HG02678 (cell line): ENCODE results near the gene TP53INP2.
A peak's percentile ranks its signal among the peaks of the same experiment; 100 is the strongest.
"Not testable (repeated sequence)": the region's sequence is repeated elsewhere in the genome, so short reads cannot be mapped to it uniquely, and the experiment has no call there.

Source experiments
- ATAC-seq: cut with Tn5 transposase; IDR thresholded peaks from one replicate; pipeline ENCODE4 v1.9.1; 2021; ENCODE audit warnings: mild to moderate bottlenecking, moderate library complexity; ENCODE audit not compliant: unreplicated experiment

The TP53INP2 gene

GRCh38 chr20:34704177-34705007 is at the start of gene TP53INP2:
Gene TP53INP2 (plus strand): TSS chr20:34704344. CDS start chr20:34708740, 4,396 bp downstream.
- peak; percentile 68 for ATAC-seq

- not testable (repeated sequence) for ATAC-seq
Observed at GRCh38 chr20:34658654-34659053, 45.5 kb upstream of the TP53INP2 start.

GRCh38 chr20:34661811-34662210 is 42.3 kb upstream of the TP53INP2 start:
- ATAC-seq: not testable (repeated sequence)

GRCh38 chr20:34663213-34663943 is 40.8 kb upstream of the TP53INP2 start:
- ATAC-seq: no peak

- ATAC-seq: not testable (repeated sequence)
Observed at GRCh38 chr20:34664751-34665150, 39.4 kb upstream of the TP53INP2 start.

GRCh38 chr20:34669094-34669493 is 35.0 kb upstream of the TP53INP2 start:
- ATAC-seq: no peak

- no peak for ATAC-seq
Observed at GRCh38 chr20:34673412-34673811, 30.7 kb upstream of the TP53INP2 start.

GRCh38 chr20:34675561-34675960 is 28.6 kb upstream of the TP53INP2 start:
- no peak for ATAC-seq

- no peak for ATAC-seq
Observed at GRCh38 chr20:34675993-34676641, 28.0 kb upstream of the TP53INP2 start.

GRCh38 chr20:34676642-34677373 is 27.3 kb upstream of the TP53INP2 start, which contains the start of gene PIGU:
Gene PIGU (minus strand): TSS chr20:34677092. CDS start chr20:34677085, 7 bp downstream.
- ATAC-seq: peak; percentile 97

- ATAC-seq: no peak
Observed at GRCh38 chr20:34680586-34681175, 23.5 kb upstream of the TP53INP2 start.

GRCh38 chr20:34683667-34684066 is 20.5 kb upstream of the TP53INP2 start:
- no peak for ATAC-seq

- ATAC-seq: no peak
Observed at GRCh38 chr20:34689486-34689885, 14.7 kb upstream of the TP53INP2 start.

- no peak for ATAC-seq
Observed at GRCh38 chr20:34691838-34692237, 12.3 kb upstream of the TP53INP2 start.

- ATAC-seq: no peak
Observed at GRCh38 chr20:34693414-34693813, 10.7 kb upstream of the TP53INP2 start.

GRCh38 chr20:34701405-34702085 is 2.6 kb upstream of the TP53INP2 start:
- no peak for ATAC-seq

- no peak for ATAC-seq
Observed at GRCh38 chr20:34703061-34703423, 1.1 kb upstream of the TP53INP2 start.

- ATAC-seq: no peak
Observed at GRCh38 chr20:34703424-34704176, 544 bp upstream of the TP53INP2 start.

- ATAC-seq: no peak
Observed at GRCh38 chr20:34705008-34705396, 858 bp downstream of the TP53INP2 start.
